ENCODE measurements around the gene ZCCHC13.

Gene ZCCHC13

GRCh38 chrX:74349387-74349786 is 45.4 kb downstream of the ZCCHC13 start:
- no peak overlapping the region for H3K27ac Mint-ChIP-seq
- H3K4me1 Mint-ChIP-seq, result peaks cover 6% of the 10 kb centered on the region
- no peak overlapping the region for H3K4me3 Mint-ChIP-seq
- ATAC-seq (no peak), DNase-seq (ENCODE audit: low spot score in 2 of 2) (no peak)
- H3K9me3 Mint-ChIP-seq, result no peaks in the 10 kb centered on the region
- no peaks in the 10 kb centered on the region for H3K36me3 Mint-ChIP-seq

GRCh38 chrX:74351760-74352159 is 47.8 kb downstream of the ZCCHC13 start:
- H3K4me3 Mint-ChIP-seq, result no peak overlapping the region

GRCh38 chrX:74353984-74354383 is 50.0 kb downstream of the ZCCHC13 start:
- Mint-ChIP-seq H3K9me3 (no peaks in the 10 kb centered on the region), H3K27ac (no peak overlapping the region), H3K36me3 (no peaks in the 10 kb centered on the region), H3K4me1 (peaks cover 6% of the 10 kb centered on the region), H3K4me3 (no peak overlapping the region)
- ATAC-seq (no peak), DNase-seq (ENCODE audit: low spot score in 2 of 2) (no peak)

More at GRCh38 chrX:74351760-74352159, 47.8 kb downstream of the ZCCHC13 start:
- H3K4me1 Mint-ChIP-seq, result peaks cover 6% of the 10 kb centered on the region
- H3K27ac Mint-ChIP-seq, result no peak overlapping the region
- no peaks in the 10 kb centered on the region for H3K9me3 Mint-ChIP-seq
- DNase-seq (ENCODE audit: low spot score in 2 of 2) (no peak), ATAC-seq (no peak)
- no peaks in the 10 kb centered on the region for H3K36me3 Mint-ChIP-seq
